Coronary artery (tissue), 2 donors: ENCODE measurements around the gene SLC12A7.

Experiments used
- DNase-seq: peaks from one replicate; pipeline ENCODE4 v3.0.0-alpha.2; 2017; ENCODE audit warnings: low spot score
- H3K27ac ChIP-seq, 2 donors: fragments of 200-600 bp; sonication (generic); one replicate each; pipeline ENCODE4 v1.5.1; 2016 to 2019
- H3K4me3 ChIP-seq: fragments of 200-600 bp; sonication (generic); 2 replicates; pipeline ENCODE4 v1.5.1; 2016; ENCODE audit warnings: mild to moderate bottlenecking, moderate library complexity
- CTCF ChIP-seq: fragments of 200-600 bp; sonication (generic); IDR thresholded peaks from one replicate; pipeline ENCODE4 v1.5.1; 2019; ENCODE audit warnings: antibody characterized with exemption

SLC12A7 gene

GRCh38 chr5:1016476-1016875, 95.4 kb downstream of the SLC12A7 start:
- Histone ChIP-seq H3K27ac (no peak overlapping the region), H3K4me3 (no peak overlapping the region)
- no peak for TF ChIP-seq CTCF
- DNase-seq = no peak

GRCh38 chr5:1016036-1016435, 95.8 kb downstream of the SLC12A7 start:
- Histone ChIP-seq H3K4me3 (no peak overlapping the region), H3K27ac (no peak overlapping the region)
- no peak for DNase-seq
- no peak for TF ChIP-seq CTCF

- Histone ChIP-seq H3K4me3 (no peak overlapping the region), H3K27ac (no peak overlapping the region)
- DNase-seq = no peak
- no peak for TF ChIP-seq CTCF
These were observed 96.4 kb downstream of the SLC12A7 start for GRCh38 chr5:1015507-1015906.

- no peak for TF ChIP-seq CTCF
- no peak overlapping the region for H3K4me3 ChIP-seq
- DNase-seq = no peak
These were observed 97.1 kb downstream of the SLC12A7 start for GRCh38 chr5:1014781-1015221.

GRCh38 chr5:1014346-1014745, 97.5 kb downstream of the SLC12A7 start:
- Histone ChIP-seq H3K27ac (no peak overlapping the region), H3K4me3 (no peak overlapping the region)
- no peak for TF ChIP-seq CTCF
- DNase-seq = no peak

More at GRCh38 chr5:1014781-1015221, 97.1 kb downstream of the SLC12A7 start:
- H3K27ac ChIP-seq = no peak overlapping the region

- H3K4me3 ChIP-seq = no peak overlapping the region
- H3K27ac ChIP-seq = no peak overlapping the region
- no peak for DNase-seq
- TF ChIP-seq CTCF = no peak
These were observed 97.9 kb downstream of the SLC12A7 start for GRCh38 chr5:1013948-1014301.

GRCh38 chr5:1013238-1013947, 98.5 kb downstream of the SLC12A7 start:
- no peak for TF ChIP-seq CTCF
- no peak overlapping the region for H3K4me3 ChIP-seq
- no peak overlapping the region for H3K27ac ChIP-seq
- no peak for DNase-seq
